Activated T-cell treated with anti-CD3 and anti-CD28 coated beads for 48 hours (primary cell): Measurements from ENCODE around the gene SLC7A9.
"Not testable (repeated sequence)": the region's sequence is repeated elsewhere in the genome, so short reads cannot be mapped to it uniquely, and the experiment has no call there.

Source experiments
- DNase-seq: peaks from one replicate; pipeline ENCODE4 v3.0.0-alpha.2; 2020; ENCODE audit warnings: low read depth

The SLC7A9 gene

GRCh38 chr19:32800754-32801153, 68.8 kb downstream of the SLC7A9 start:
- DNase-seq = no peak

GRCh38 chr19:32800191-32800590, 69.4 kb downstream of the SLC7A9 start:
- no peak for DNase-seq

- DNase-seq = no peak
These were observed 71.4 kb downstream of the SLC7A9 start for GRCh38 chr19:32798201-32798600.

- DNase-seq = no peak
These were observed 80.1 kb downstream of the SLC7A9 start for GRCh38 chr19:32789429-32789828.

- not testable (repeated sequence) for DNase-seq
These were observed 81.7 kb downstream of the SLC7A9 start for GRCh38 chr19:32787895-32788294.

- DNase-seq = not testable (repeated sequence)
These were observed 82.3 kb downstream of the SLC7A9 start for GRCh38 chr19:32787161-32787813.

- not testable (repeated sequence) for DNase-seq
These were observed 87.5 kb downstream of the SLC7A9 start for GRCh38 chr19:32782089-32782488.

- no peak for DNase-seq
These were observed 88.3 kb downstream of the SLC7A9 start for GRCh38 chr19:32781280-32781679.
